Activated CD4-positive, alpha-beta memory T cell treated with anti-CD3 and anti-CD28 coated beads, Interleukin-2, amount 10 ng/mL, durations not matched to agents 7 days and 5 days (primary cell): ENCODE results near the gene UGT1A9. TPM values are rescaled to one million over a fixed set of nuclear protein-coding genes. Genes with fewer than 3 reads are reported as not detected.
"Not testable (repeated sequence)": the region's sequence is repeated elsewhere in the genome, so short reads cannot be mapped to it uniquely, and the experiment has no call there.

Experiments
- CTCF ChIA-PET: fragments of 350-600 bp; sonication (Branson Sonifier 250); formaldehyde crosslinking; loops from one replicate; lab custom pipeline; 2021; ENCODE audit warnings: antibody characterized with exemption, inconsistent platforms; lab: Charles Lee
- POLR2A ChIA-PET: fragments of 350-600 bp; sonication (Branson Sonifier 250); formaldehyde crosslinking; loops from one replicate; lab custom pipeline; 2021; ENCODE audit warnings: antibody characterized with exemption; lab: Charles Lee
- DNase-seq: peaks from one replicate; pipeline ENCODE4 v3.0.0-alpha.2; 2020
- H3K27ac Mint-ChIP-seq: one replicate; pipeline ENCODE4 v1.8.0; 2021; ENCODE audit warnings: mild to moderate bottlenecking, mixed read lengths
- H3K27me3 Mint-ChIP-seq: one replicate; pipeline ENCODE4 v1.8.0; 2021; ENCODE audit warnings: mixed read lengths
- H3K36me3 Mint-ChIP-seq: one replicate; pipeline ENCODE4 v1.8.0; 2021; ENCODE audit warnings: low read depth, mixed read lengths
- H3K4me1 Mint-ChIP-seq: one replicate; pipeline ENCODE4 v1.8.0; 2021; ENCODE audit warnings: mixed read lengths
- H3K4me3 Mint-ChIP-seq: one replicate; pipeline ENCODE4 v1.8.0; 2021; ENCODE audit warnings: mild to moderate bottlenecking, mixed read lengths
- H3K9me3 Mint-ChIP-seq: one replicate; pipeline ENCODE4 v1.8.0; 2021; ENCODE audit warnings: mixed read lengths
- total RNA-seq, 2 experiments: library from RNA; stranded (reverse); gene quantifications; one replicate each; pipeline ENCODE4 v1.2.3, GENCODE V29; 2021

Gene UGT1A9
- total RNA-seq, 2 experiments from 2014 or later = not detected

- no peak for DNase-seq
- H3K4me1 Mint-ChIP-seq = no peaks in the 10 kb centered on the region
- ChIA-PET CTCF (no interaction called here), POLR2A (no interaction called here)
- no peak overlapping the region for H3K27ac Mint-ChIP-seq
- H3K9me3 Mint-ChIP-seq = no peaks in the 10 kb centered on the region
- H3K27me3 Mint-ChIP-seq = peaks cover 10% of the 10 kb centered on the region
- H3K36me3 Mint-ChIP-seq = no peaks in the 10 kb centered on the region
- H3K4me3 Mint-ChIP-seq = no peak overlapping the region
These were observed 72.0 kb downstream of the UGT1A9 start for GRCh38 chr2:233743464-233744259.

DNA sequence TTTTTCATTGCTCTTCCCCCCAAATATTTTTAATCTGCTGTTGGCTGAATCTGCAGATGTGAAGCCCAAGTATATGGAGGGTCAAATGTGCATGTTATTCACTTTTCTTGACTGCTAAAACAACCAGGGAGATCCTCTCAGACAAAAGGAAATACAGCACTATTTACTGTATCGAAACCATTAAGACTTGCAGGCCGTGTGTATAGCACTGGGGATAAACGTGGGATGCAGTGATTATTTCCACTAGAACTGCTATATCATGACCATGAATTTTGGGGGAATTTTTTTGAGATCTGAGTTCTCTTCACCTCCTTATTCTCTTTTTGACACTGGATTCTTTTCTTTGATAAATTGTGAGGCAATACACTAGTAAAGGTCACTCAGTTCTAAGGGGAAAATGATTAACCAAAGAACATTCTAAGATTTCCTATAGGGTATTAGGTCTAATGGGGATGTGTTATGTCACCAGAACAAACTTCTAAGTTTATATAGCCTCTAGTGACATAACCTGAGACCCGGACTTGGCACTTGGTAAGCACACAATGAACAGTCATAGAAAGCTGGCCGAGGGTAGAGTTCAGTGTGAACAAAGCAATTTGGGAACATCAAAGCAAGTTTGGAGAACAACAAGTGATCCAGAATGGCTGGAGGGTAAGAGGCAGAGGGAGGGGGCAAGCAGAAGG is 73.5 kb downstream of the UGT1A9 start:
- peaks cover 18% of the 10 kb centered on the region for H3K27me3 Mint-ChIP-seq
- H3K4me1 Mint-ChIP-seq = no peaks in the 10 kb centered on the region
- DNase-seq = no peak
- H3K9me3 Mint-ChIP-seq = no peaks in the 10 kb centered on the region
- ChIA-PET CTCF (no interaction called here), POLR2A (no interaction called here)
- no peak overlapping the region for H3K4me3 Mint-ChIP-seq
- no peaks in the 10 kb centered on the region for H3K36me3 Mint-ChIP-seq
- no peak overlapping the region for H3K27ac Mint-ChIP-seq

GRCh38 chr2:233745838-233746237 is 74.1 kb downstream of the UGT1A9 start:
- H3K36me3 Mint-ChIP-seq, H3K4me3 Mint-ChIP-seq, POLR2A ChIA-PET, CTCF ChIA-PET, H3K27ac Mint-ChIP-seq, H3K4me1 Mint-ChIP-seq, DNase-seq, H3K9me3 Mint-ChIP-seq: not testable (repeated sequence)
- peaks cover 19% of the 10 kb centered on the region for H3K27me3 Mint-ChIP-seq

DNA sequence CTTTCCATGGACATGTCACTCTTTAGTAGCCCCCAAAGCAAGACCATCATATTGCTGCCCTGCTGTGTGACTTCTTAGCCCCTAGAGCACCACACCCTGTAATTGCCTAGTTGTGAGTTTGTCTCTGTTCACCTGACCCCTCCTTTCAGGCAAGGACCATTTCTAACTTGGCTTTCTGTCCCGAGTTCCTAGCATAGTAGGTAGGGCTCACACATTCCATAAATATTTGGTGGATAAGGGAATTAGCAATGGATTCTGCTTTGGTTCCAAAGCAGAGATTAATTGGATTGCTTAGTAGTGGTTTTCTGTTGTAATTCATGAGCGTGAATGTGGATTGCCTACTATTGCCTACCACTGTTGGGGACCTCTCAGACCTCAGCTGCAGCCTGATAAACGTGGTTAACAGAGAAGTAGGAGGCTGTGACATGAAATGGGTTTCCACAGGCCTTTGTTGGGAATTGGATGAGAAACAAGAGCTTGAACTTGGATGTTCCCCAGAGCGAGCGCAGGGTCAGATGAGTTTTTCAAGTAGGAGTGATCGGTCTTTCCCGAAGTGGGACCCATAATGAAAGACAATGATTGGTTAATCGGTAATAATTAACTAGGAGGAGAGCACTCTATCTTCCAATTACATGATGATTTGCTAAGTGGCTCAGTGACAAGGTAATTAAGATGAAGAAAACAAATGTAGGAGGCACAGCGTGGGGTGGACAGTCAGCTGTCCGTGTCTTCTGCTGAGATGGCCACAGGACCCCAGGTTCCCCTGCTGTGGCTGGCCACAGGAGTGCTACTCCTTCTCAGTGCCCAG is 75.0 kb downstream of the UGT1A9 start:
- ChIA-PET CTCF (no interaction called here), POLR2A (no interaction called here)
- H3K9me3 Mint-ChIP-seq = peaks cover 2% of the 10 kb centered on the region
- H3K27ac Mint-ChIP-seq = no peak overlapping the region
- H3K4me1 Mint-ChIP-seq = no peaks in the 10 kb centered on the region
- H3K4me3 Mint-ChIP-seq = no peak overlapping the region
- H3K27me3 Mint-ChIP-seq = peaks cover 21% of the 10 kb centered on the region
- H3K36me3 Mint-ChIP-seq = no peaks in the 10 kb centered on the region
- no peak for DNase-seq

GRCh38 chr2:233747283-233747544 is 75.5 kb downstream of the UGT1A9 start:
- Mint-ChIP-seq H3K9me3 (peaks cover 2% of the 10 kb centered on the region), H3K4me1 (no peaks in the 10 kb centered on the region), H3K27ac (no peak overlapping the region), H3K4me3 (no peak overlapping the region), H3K36me3 (no peaks in the 10 kb centered on the region), H3K27me3 (peaks cover 21% of the 10 kb centered on the region)
- POLR2A ChIA-PET = no interaction called here
- no peak for DNase-seq
- CTCF ChIA-PET = no interaction called here

DNA sequence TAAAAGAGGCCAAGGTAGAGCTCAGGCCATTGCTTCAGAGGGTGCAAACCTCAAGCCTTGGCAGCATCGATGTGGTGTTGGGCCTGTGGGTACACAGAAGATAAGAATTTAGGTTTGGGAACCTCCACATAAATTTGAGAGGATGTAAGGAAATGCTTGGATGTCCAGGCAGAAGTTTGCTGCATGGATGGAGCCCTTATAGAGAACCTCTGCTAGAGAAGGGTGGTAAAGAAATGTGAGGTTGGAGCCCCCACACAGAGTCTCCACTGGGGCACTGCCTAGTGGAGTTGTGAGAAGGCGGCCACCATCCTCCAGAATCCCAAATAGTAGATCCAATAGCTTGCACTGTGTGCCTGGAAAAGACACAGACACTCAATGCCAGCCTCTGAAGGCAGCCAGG is 79.0 kb downstream of the UGT1A9 start:
- CTCF ChIA-PET, H3K27ac Mint-ChIP-seq, H3K4me3 Mint-ChIP-seq, H3K36me3 Mint-ChIP-seq, DNase-seq, H3K9me3 Mint-ChIP-seq, H3K4me1 Mint-ChIP-seq, POLR2A ChIA-PET: not testable (repeated sequence)
- peaks cover 26% of the 10 kb centered on the region for H3K27me3 Mint-ChIP-seq

GRCh38 chr2:233751212-233752009 is 79.7 kb downstream of the UGT1A9 start:
- H3K27me3 Mint-ChIP-seq = peaks cover 26% of the 10 kb centered on the region
- H3K27ac Mint-ChIP-seq, H3K36me3 Mint-ChIP-seq, H3K9me3 Mint-ChIP-seq, DNase-seq, H3K4me3 Mint-ChIP-seq, CTCF ChIA-PET, H3K4me1 Mint-ChIP-seq, POLR2A ChIA-PET: not testable (repeated sequence)

DNA sequence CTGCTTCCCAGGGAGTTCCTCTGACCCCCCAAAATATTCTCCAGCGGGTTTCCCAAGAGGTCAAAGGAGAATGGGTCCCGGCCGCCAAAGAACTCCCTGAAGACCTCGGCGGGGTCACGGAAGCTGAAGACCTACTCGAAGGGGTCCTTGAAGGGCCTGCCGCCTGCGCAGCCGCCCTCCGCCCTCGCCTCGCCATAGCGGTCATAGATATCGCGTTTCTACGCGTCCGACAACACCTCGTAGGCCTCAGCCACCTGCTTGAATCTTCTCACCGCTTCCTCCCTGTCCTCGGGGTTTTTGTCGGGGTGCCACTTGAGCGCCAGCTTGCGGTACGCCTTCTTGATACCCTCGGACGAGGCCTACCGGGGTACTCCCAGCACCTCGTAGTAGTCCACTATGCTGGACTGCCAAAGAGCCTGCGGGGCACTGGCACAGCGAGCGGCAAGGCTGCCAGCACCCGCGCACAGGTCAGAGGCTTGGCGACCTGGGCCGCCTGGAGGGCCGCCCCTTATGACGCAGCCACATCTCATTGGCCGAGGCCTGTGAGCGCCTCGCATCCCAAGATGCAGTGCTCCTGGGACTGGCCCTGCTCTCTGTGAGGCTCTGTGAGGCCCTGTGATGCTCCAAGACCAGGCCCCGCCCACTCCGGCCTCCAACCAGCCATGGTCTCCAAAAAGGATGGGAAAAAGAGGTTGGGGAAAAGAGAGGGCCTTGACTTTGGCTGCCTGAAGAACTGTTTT is 83.3 kb downstream of the UGT1A9 start:
- H3K36me3 Mint-ChIP-seq = no peaks in the 10 kb centered on the region
- H3K9me3 Mint-ChIP-seq = peaks cover 2% of the 10 kb centered on the region
- no peaks in the 10 kb centered on the region for H3K4me1 Mint-ChIP-seq
- no peak for DNase-seq
- ChIA-PET POLR2A (no interaction called here), CTCF (no interaction called here)
- no peak overlapping the region for H3K4me3 Mint-ChIP-seq
- no peak overlapping the region for H3K27ac Mint-ChIP-seq
- peaks cover 10% of the 10 kb centered on the region for H3K27me3 Mint-ChIP-seq

- peaks cover 1% of the 10 kb centered on the region for H3K9me3 Mint-ChIP-seq
- peaks cover 5% of the 10 kb centered on the region for H3K27me3 Mint-ChIP-seq
- ChIA-PET POLR2A (no interaction called here), CTCF (no interaction called here)
- no peak overlapping the region for H3K27ac Mint-ChIP-seq
- H3K4me3 Mint-ChIP-seq = no peak overlapping the region
- no peaks in the 10 kb centered on the region for H3K36me3 Mint-ChIP-seq
- no peak for DNase-seq
- H3K4me1 Mint-ChIP-seq = no peaks in the 10 kb centered on the region
These were observed 84.9 kb downstream of the UGT1A9 start for GRCh38 chr2:233756429-233757081.

GRCh38 chr2:233758141-233758540 is 86.4 kb downstream of the UGT1A9 start:
- no peaks in the 10 kb centered on the region for H3K36me3 Mint-ChIP-seq
- CTCF ChIA-PET = no interaction called here
- no peak for DNase-seq
- no peaks in the 10 kb centered on the region for H3K4me1 Mint-ChIP-seq
- H3K9me3 Mint-ChIP-seq = no peaks in the 10 kb centered on the region
- peaks cover 6% of the 10 kb centered on the region for H3K27me3 Mint-ChIP-seq
- POLR2A ChIA-PET = no interaction called here
- H3K4me3 Mint-ChIP-seq = no peak overlapping the region
- no peak overlapping the region for H3K27ac Mint-ChIP-seq

DNA sequence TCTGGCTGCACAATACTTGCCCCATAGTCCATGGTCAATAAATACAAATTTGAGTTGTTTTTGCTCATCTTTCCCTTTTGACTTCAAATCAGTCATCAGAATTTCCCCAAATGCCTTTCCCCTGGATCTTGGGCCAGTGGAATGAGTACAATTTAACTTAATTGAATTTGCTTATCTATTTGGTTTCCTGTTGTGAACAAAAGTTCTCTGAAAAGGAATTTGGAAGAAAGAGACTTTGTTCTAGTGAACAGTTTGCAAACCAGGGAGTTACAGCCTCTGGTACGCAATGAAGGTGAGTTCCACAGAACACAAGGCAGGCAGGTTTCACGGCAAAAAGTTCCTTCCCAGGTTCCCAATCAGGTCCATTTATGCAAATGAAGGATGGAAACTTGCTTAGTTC is 87.2 kb downstream of the UGT1A9 start:
- Mint-ChIP-seq H3K27me3 (peaks cover 11% of the 10 kb centered on the region), H3K36me3 (no peaks in the 10 kb centered on the region), H3K4me3 (no peak overlapping the region), H3K27ac (no peak overlapping the region), H3K9me3 (no peaks in the 10 kb centered on the region), H3K4me1 (no peaks in the 10 kb centered on the region)
- POLR2A ChIA-PET = no interaction called here
- DNase-seq = no peak
- CTCF ChIA-PET = no interaction called here

- Mint-ChIP-seq H3K36me3 (no peaks in the 10 kb centered on the region), H3K9me3 (no peaks in the 10 kb centered on the region), H3K4me3 (no peak within 1 kb of the TSS), H3K27me3 (peaks cover 21% of the 10 kb centered on the region), H3K27ac (no peak within 1 kb of the TSS), H3K4me1 (no peaks in the 10 kb centered on the region)
- DNase-seq = no peak
- ChIA-PET CTCF (no interaction called here), POLR2A (no interaction called here)
These were observed 88.3 kb downstream of the UGT1A9 start, which contains the start of gene UGT1A1 for GRCh38 chr2:233760043-233760442. Gene UGT1A1, plus strand, starts transcription at chr2:233760270. Its CDS starts 18 bp downstream, at chr2:233760288.
